Tibial artery (tissue), 4 donors: ENCODE results near the gene CAPN15.
"Not testable (repeated sequence)": the region's sequence is repeated elsewhere in the genome, so short reads cannot be mapped to it uniquely, and the experiment has no call there.

Experiments
- DNase-seq, 2 donors: peaks; one replicate each; pipeline ENCODE4 v3.0.0-alpha.2; 2019
- H3K27ac ChIP-seq, 2 donors: fragments of 200-600 bp; sonication (generic) in 1 of 2; 1 replicate in 1 of 2; 2 replicates in 1 of 2; pipeline ENCODE4 v1.5.1; 2018 to 2019; ENCODE audit warnings: mild to moderate bottlenecking in 1 of 2
- H3K27me3 ChIP-seq, 2 donors: fragments of 200-600 bp; sonication (generic) in 1 of 2; one replicate each; pipeline versions ENCODE4 v1.5.1 to v1.6.0; 2016 to 2019
- H3K36me3 ChIP-seq, 3 donors: fragments of 200-600 bp; sonication (generic) in 2 of 3; one replicate each; pipeline ENCODE4 v1.5.1; 2016 to 2019; ENCODE audit warnings: mild to moderate bottlenecking in 2 of 3
- H3K4me1 ChIP-seq, 4 donors: fragments of 200-600 bp; sonication (generic) in 2 of 4; 1 replicate in 3 of 4; 2 replicates in 1 of 4; pipeline ENCODE4 v1.5.1; 2016 to 2019
- H3K4me3 ChIP-seq, 2 donors: fragments of 200-600 bp; sonication (generic) in 1 of 2; 1 replicate in 1 of 2; 2 replicates in 1 of 2; pipeline ENCODE4 v1.5.1; 2018 to 2019; ENCODE audit warnings: mild to moderate bottlenecking in 2 of 2
- H3K9me3 ChIP-seq, 3 donors: fragments of 200-600 bp; sonication (generic) in 1 of 3; one replicate each; pipeline ENCODE4 v1.5.1; 2016 to 2019
- CTCF ChIP-seq, 2 experiments: fragments of 200-600 bp in 1 of 2; fragments of 450-650 bp in 1 of 2; IDR thresholded peaks; one replicate each; pipeline ENCODE4 v1.5.1; 2017 to 2019; ENCODE audit warnings: antibody characterized with exemption in 2 of 2, mild to moderate bottlenecking in 1 of 2, moderate library complexity in 1 of 2
- intact Hi-C: fragments of 100-400 bp; cut with DNase I; formaldehyde crosslinking; loops from one replicate; pipeline ENCODE4 v1.15.0; 2023; ENCODE audit warnings: low total_unique reads

Gene CAPN15

GRCh38 chr16:503150-504071, 24.1 kb upstream of the CAPN15 start:
- H3K4me3 ChIP-seq = no peak overlapping the region
- H3K9me3 ChIP-seq = no peaks in the 10 kb centered on the region
- peaks cover 13 to 48% (median 14%) of the 10 kb centered on the region in 3 donors for H3K36me3 ChIP-seq
- H3K27me3 ChIP-seq = no peaks in the 10 kb centered on the region
- no peaks in the 10 kb centered on the region for H3K4me1 ChIP-seq
- intact Hi-C loops = no loop called here
- TF ChIP-seq CTCF (IDR thresholded peaks at IDR 0.05) = no peak
- H3K27ac ChIP-seq = no peak overlapping the region
- DNase-seq = no peak

GRCh38 chr16:505479-506245, 21.9 kb upstream of the CAPN15 start:
- no peak overlapping the region for H3K27ac ChIP-seq
- H3K4me3 ChIP-seq = no peak overlapping the region
- H3K27me3 ChIP-seq = no peaks in the 10 kb centered on the region
- H3K9me3 ChIP-seq = no peaks in the 10 kb centered on the region
- H3K4me1 ChIP-seq = no peaks in the 10 kb centered on the region
- H3K36me3 ChIP-seq = peaks cover 10 to 47% (median 26%) of the 10 kb centered on the region in 3 donors
- no peak for TF ChIP-seq CTCF (IDR thresholded peaks at IDR 0.05)
- no peak for DNase-seq
- intact Hi-C loops = no loop called here

DNA sequence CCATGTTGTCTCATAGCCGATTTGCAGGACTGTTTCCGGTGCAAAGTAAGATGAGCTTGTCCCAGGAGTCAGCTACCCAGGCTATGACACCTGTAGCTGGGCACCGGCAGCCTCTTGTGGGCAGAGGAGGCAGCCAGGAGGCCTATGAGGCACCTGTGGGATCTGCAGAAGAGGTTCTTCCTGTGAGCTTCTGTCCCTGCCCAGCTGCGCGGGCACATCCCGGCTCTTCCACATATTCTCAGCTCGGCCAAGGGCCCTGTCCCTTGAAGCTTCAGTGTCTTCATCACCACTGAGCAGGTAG, 21.3 kb upstream of the CAPN15 start:
- H3K9me3 ChIP-seq = no peaks in the 10 kb centered on the region
- H3K4me3 ChIP-seq = no peak overlapping the region
- DNase-seq = no peak
- H3K36me3 ChIP-seq = peaks cover 10 to 53% (median 28%) of the 10 kb centered on the region in 3 donors
- H3K4me1 ChIP-seq = no peaks in the 10 kb centered on the region
- intact Hi-C loops = no loop called here
- no peak overlapping the region for H3K27ac ChIP-seq
- TF ChIP-seq CTCF (IDR thresholded peaks at IDR 0.05) = no peak
- no peaks in the 10 kb centered on the region for H3K27me3 ChIP-seq

- DNase-seq, H3K4me3 ChIP-seq, H3K9me3 ChIP-seq, H3K4me1 ChIP-seq, intact Hi-C loops, H3K27me3 ChIP-seq, H3K27ac ChIP-seq: not testable (repeated sequence)
- H3K36me3 ChIP-seq = peaks cover 10 to 62% (median 36%) of the 10 kb centered on the region in 3 donors
Measured at GRCh38 chr16:507527-507926, 20.0 kb upstream of the CAPN15 start.

DNA sequence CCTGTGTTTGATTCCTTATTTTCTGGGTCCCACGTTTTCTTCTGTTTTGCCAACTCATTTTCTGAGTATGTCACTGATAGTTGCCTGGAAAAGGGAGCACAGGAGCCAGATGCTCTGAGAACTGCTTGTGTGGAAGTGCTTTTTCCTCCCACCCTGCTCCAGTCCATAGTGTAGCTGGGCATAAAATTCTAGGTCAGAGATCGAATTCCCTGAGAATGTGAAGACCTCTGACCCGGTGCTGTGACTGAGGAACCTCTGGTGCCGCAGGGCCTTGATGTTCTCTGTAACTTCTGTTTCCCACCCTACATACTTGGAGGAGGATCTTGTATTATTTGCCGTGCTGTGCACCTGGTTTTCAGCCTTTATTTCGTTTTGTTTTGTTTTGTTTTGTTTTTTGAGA, 19.5 kb upstream of the CAPN15 start:
- H3K27ac ChIP-seq = no peak overlapping the region
- no peaks in the 10 kb centered on the region for H3K4me1 ChIP-seq
- intact Hi-C loops = no loop called here
- peaks cover 10 to 63% (median 36%) of the 10 kb centered on the region in 3 donors for H3K36me3 ChIP-seq
- H3K9me3 ChIP-seq = no peaks in the 10 kb centered on the region
- no peak for DNase-seq
- TF ChIP-seq CTCF (IDR thresholded peaks at IDR 0.05) = no peak
- H3K27me3 ChIP-seq = no peaks in the 10 kb centered on the region
- H3K4me3 ChIP-seq = no peak overlapping the region
